Esophagus muscularis mucosa (tissue), 4 donors: ENCODE results near the gene KCNG4. TPM values are rescaled to one million over a fixed set of nuclear protein-coding genes. Genes with fewer than 3 reads are reported as not detected.

Source experiments
- DNase-seq: peaks from one replicate; pipeline ENCODE4 v3.0.0-alpha.2; 2017; ENCODE audit errors: extremely low spot score
- H3K27ac ChIP-seq, 4 donors: fragments of 200-600 bp; sonication (generic); replicated peaks in 1 of 4; 1 replicate in 3 of 4; 2 replicates in 1 of 4; pipeline ENCODE4 v1.5.1; 2016 to 2019; ENCODE audit warnings: mild to moderate bottlenecking in 1 of 4
- H3K27me3 ChIP-seq, 4 donors: fragments of 200-600 bp; sonication (generic); one replicate each; pipeline versions ENCODE4 v1.5.1 to v1.6.0; 2016 to 2019
- H3K36me3 ChIP-seq, 4 donors: fragments of 200-600 bp; sonication (generic); one replicate each; pipeline ENCODE4 v1.5.1; 2016 to 2019
- H3K4me1 ChIP-seq, 4 donors: fragments of 200-600 bp; sonication (generic); one replicate each; pipeline ENCODE4 v1.5.1; 2016 to 2019
- H3K4me3 ChIP-seq, 4 donors: fragments of 200-600 bp; sonication (generic); 1 replicate in 2 of 4; 2 replicates in 2 of 4; pipeline ENCODE4 v1.5.1; 2016 to 2019; ENCODE audit warnings: mild to moderate bottlenecking in 4 of 4, moderate library complexity in 1 of 4
- H3K9me3 ChIP-seq, 4 donors: fragments of 200-600 bp; sonication (generic); 1 replicate in 3 of 4; 2 replicates in 1 of 4; pipeline ENCODE4 v1.5.1; 2016 to 2019
- CTCF ChIP-seq, 3 experiments: fragments of 200-600 bp in 2 of 3; fragments of 450-650 bp in 1 of 3; sonication (generic) in 2 of 3; IDR thresholded peaks; one replicate each; pipeline ENCODE4 v1.5.1; 2017 to 2019; ENCODE audit warnings: antibody characterized with exemption in 3 of 3, mild to moderate bottlenecking in 2 of 3, moderate library complexity in 1 of 3
- EP300 ChIP-seq: sonication (generic); formaldehyde crosslinking; IDR thresholded peaks from one replicate; pipeline ENCODE4 v1.6.1; 2017; ENCODE audit warnings: antibody characterized with exemption
- POLR2A ChIP-seq: fragments of 450-650 bp; IDR thresholded peaks from one replicate; pipeline ENCODE4 v1.6.1; 2017; ENCODE audit warnings: antibody characterized with exemption, moderate library complexity, mild to moderate bottlenecking, low read depth
- POLR2AphosphoS5 ChIP-seq, 2 donors: sonication (generic); formaldehyde crosslinking; IDR thresholded peaks; one replicate each; pipeline ENCODE4 v1.6.1; 2017; ENCODE audit warnings: antibody characterized with exemption in 2 of 2
- WGBS: methylation state at CpG from one replicate; pipeline ENCODE4 v1.1.5; 2018; 5-methylcytosine and 5-hydroxymethylcytosine counted together
- intact Hi-C: fragments of 100-400 bp; cut with DNase I; formaldehyde crosslinking; loops from one replicate; pipeline ENCODE4 v1.15.1; 2023
- total RNA-seq, 4 donors: library from RNA; depleted of rRNA; stranded (reverse); fragments of >200 nt; gene quantifications; one replicate each; pipeline versions ENCODE4 v1.1.0 to v1.2.1, GENCODE V29; 2016

Gene KCNG4
- total RNA-seq, 4 donors from 2014 or later = not detected

- Histone ChIP-seq H3K36me3 (no peaks in the 10 kb centered on the region), H3K27ac (no peak overlapping the region), H3K4me3 (no peak overlapping the region), H3K27me3 (peaks cover 0 to 10% (median 0%) of the 10 kb centered on the region in 4 donors), H3K9me3 (no peaks in the 10 kb centered on the region), H3K4me1 (peaks cover 3 to 6% (median 5%) of the 10 kb centered on the region in 4 donors)
- no peak for DNase-seq
- WGBS = 63% methylated on average over 6 of the region's 6 CpGs
- TF ChIP-seq EP300 (no peak), POLR2A (no peak), POLR2AphosphoS5 (IDR thresholded peaks at IDR 0.05) (no peak), CTCF (IDR thresholded peaks at IDR 0.05) (no peak)
- intact Hi-C loops = loop anchor here (2.0 kb wide), 1 partner anchor 206 kb away; no protein-coding TSS in a partner anchor
These were observed 39.2 kb upstream of the KCNG4 start for GRCh38 chr16:84278968-84279367.

GRCh38 chr16:84278333-84278732 lies 38.5 kb upstream of the KCNG4 start:
- no peak for DNase-seq
- TF ChIP-seq EP300 (no peak), POLR2AphosphoS5 (IDR thresholded peaks at IDR 0.05) (no peak), CTCF (IDR thresholded peaks at IDR 0.05) (no peak), POLR2A (no peak)
- Histone ChIP-seq H3K4me1 (no peaks in the 10 kb centered on the region), H3K27ac (no peak overlapping the region), H3K27me3 (peaks cover 0 to 14% (median 0%) of the 10 kb centered on the region in 4 donors), H3K9me3 (no peaks in the 10 kb centered on the region), H3K4me3 (no peak overlapping the region), H3K36me3 (no peaks in the 10 kb centered on the region)
- WGBS = 93% methylated on average over 12 of the region's 12 CpGs
- intact Hi-C loops = loop anchor here (2.0 kb wide), 1 partner anchor 206 kb away; no protein-coding TSS in a partner anchor

GRCh38 chr16:84277244-84277823 lies 37.5 kb upstream of the KCNG4 start:
- no peaks in the 10 kb centered on the region for H3K9me3 ChIP-seq
- H3K27me3 ChIP-seq = peaks cover 0 to 14% (median 0%) of the 10 kb centered on the region in 4 donors
- no peaks in the 10 kb centered on the region for H3K36me3 ChIP-seq
- H3K4me1 ChIP-seq = no peaks in the 10 kb centered on the region
- no peak overlapping the region for H3K27ac ChIP-seq
- 35% methylated on average over 10 of the region's 10 CpGs for WGBS
- TF ChIP-seq POLR2AphosphoS5 (IDR thresholded peaks at IDR 0.05) = no peak
- TF ChIP-seq POLR2A = no peak
- TF ChIP-seq CTCF (IDR thresholded peaks at IDR 0.05) = peak; percentile 72 to 84 (median 77)
- intact Hi-C loops = loop anchor here (2.0 kb wide), 1 partner anchor 31 kb away; no protein-coding TSS in a partner anchor
- no peak overlapping the region for H3K4me3 ChIP-seq
- no peak for DNase-seq

- WGBS = 86% methylated on average over 6 of the region's 6 CpGs
- TF ChIP-seq POLR2AphosphoS5 (IDR thresholded peaks at IDR 0.05) (no peak), EP300 (no peak), CTCF (IDR thresholded peaks at IDR 0.05) (no peak), POLR2A (no peak)
- H3K27ac ChIP-seq = no peak overlapping the region
- H3K36me3 ChIP-seq = no peaks in the 10 kb centered on the region
- intact Hi-C loops = loop anchor here (2.0 kb wide), 1 partner anchor 33 kb away; no protein-coding TSS in a partner anchor
- no peak for DNase-seq
- no peak overlapping the region for H3K4me3 ChIP-seq
- H3K9me3 ChIP-seq = no peaks in the 10 kb centered on the region
- no peaks in the 10 kb centered on the region for H3K4me1 ChIP-seq
- peaks cover 0 to 15% (median 0%) of the 10 kb centered on the region in 4 donors for H3K27me3 ChIP-seq
These were observed 35.9 kb upstream of the KCNG4 start for GRCh38 chr16:84275585-84276151.
